DOHH2 (cell line): Measurements from ENCODE around the gene SKOR2.

ENCODE experiments used
- CTCF ChIP-seq: fragments of 200-600 bp; sonication (generic); IDR thresholded peaks from one replicate; pipeline ENCODE4 v1.5.1; 2014; ENCODE audit warnings: antibody characterized with exemption, mild to moderate bottlenecking, low read depth, low read length; ENCODE audit not compliant: poor library complexity, severe bottlenecking
- EZH2phosphoT487 ChIP-seq: fragments of 200-600 bp; sonication (generic); IDR thresholded peaks from 2 replicates; pipeline ENCODE4 v1.6.1; 2017; ENCODE audit warnings: borderline replicate concordance, mild to moderate bottlenecking, antibody characterized with exemption, low read length, moderate library complexity, mixed read lengths

GRCh38 chr18:47179520-47179919 is 71.9 kb downstream of the SKOR2 start:
- TF ChIP-seq CTCF (no peak), EZH2phosphoT487 (no peak)
